Measurements from ENCODE around the gene DNAJC22. TPM values are rescaled to one million over a fixed set of nuclear protein-coding genes. Genes with fewer than 3 reads are reported as not detected.

The DNAJC22 gene
- not detected in 2 replicates for polyA plus RNA-seq

DNA sequence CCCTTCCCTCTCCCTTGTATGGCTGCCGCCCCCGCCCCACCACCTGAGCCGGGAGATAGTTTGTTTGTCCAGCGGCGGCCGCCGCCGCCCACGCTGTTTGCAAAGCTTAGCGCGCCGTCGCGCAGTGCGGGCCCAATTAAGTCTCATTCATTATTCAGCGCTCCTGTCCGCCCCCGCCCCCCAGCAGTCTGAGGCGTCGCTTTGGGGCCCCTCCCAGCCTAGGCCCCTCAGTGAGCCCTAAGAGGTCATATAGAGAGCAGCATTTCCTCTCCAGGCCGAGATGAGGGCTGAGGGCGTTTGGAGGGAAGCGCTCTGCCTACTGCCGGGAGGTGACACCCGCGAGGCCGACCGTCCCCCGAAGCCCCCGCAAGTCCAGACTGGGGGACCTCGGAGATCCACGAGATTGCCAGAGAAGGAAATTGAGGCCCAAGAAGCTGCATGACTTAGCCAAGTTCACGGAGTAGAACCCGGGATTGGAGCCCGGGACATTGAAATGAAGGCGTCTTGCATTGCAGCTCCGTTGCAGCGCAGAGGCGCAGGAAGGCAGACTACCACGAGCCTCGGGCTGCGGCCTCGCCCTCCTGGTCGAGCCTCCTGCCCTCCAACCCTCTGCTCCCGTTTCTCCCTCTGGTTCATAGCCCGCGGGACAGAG lies at the start of gene DNAJC22:
DNAJC22 (plus strand) TSS at position 230 of the 652 bp plus-strand sequence. CDS start 1,985 bp downstream, outside the sequence.

DNA sequence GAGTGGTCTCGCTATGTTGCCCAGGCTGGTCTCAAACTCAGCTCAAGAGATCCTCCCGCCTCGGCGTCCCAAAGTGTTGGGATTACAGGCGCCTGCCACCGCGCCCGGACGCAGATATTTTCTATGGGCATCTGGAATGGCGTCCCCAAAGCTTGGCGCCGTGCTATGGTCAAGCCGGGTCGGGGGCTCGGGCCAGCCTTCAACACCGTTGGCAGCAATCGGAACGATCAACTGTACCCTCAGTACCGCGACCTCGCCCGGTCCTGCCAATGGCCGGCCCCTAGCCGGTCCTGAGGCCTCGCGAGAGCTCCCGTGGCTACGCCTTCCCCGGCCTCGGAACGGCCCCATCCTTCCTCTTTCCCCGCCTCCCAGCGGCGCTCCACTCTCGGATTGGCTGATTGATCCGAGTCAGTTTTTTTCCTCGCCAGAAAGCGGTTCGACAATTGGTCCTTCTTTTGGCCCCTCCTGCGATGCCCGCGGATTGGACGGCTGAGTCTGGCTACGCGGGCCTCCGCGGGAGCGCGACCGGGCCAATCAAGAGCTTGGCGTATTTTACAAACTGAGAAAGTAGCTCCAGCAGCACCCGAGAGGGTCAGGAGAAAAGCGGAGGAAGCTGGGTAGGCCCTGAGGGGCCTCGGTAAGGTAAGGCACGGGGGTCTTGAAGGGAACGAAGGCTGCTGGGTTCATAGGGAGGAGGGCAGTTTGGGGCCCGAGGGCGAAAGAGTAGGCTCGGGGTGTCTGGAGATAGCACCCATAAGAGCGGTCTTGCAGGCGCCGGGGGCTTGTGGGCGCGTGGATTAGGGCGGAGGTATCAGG lies 23.8 kb upstream of the DNAJC22 start, which contains the start of gene TROAP:
TROAP (plus strand) TSS at position 548 of the 816 bp plus-strand sequence. CDS start 354 bp downstream, outside the sequence.

DNA sequence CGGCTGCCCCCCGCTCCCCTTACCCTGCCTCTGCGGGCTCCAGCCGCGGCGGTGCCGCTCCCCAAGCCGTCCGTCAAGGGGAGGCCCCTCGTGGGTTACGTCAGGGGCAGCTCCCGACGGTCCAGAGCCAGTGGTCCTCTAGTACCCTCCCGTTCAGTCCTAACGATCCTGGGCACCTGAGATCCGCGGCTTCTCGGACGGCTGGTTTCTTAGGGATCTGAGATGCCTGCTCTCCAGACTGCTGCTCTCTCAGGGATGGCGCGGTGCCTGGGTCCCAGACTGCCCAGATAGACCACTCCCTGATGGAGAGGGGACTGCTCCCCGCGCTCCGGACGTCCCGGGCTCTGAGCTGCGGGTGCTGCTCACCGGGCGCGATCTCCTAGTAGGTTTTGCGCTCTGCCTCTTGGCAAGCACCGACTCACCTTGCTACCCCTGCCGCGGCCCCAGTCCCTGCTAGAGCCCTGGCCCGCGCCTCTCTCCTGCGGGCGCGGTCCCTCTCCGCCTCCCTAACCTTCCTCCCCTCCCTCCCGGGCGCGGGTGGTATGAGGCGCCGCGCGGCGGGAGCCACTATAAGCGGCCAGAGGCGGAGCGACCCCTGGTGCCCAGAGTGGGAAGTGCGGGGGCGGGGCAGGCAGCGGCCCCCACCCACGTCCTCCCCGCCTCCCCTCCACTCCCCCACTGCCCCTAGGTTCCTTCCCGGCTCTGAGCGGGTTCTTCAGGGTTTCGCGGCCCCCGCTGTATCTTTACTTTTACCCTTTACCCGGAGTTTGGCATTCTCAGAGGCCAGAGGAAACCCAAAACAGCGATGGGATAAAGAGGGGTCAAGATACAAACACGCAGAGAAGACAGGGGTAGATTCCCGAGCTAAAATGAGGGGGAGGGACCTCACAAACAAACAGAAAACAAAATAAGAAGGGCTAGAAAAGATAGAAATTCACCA lies 9.8 kb upstream of the DNAJC22 start, which contains the start of gene C1QL4:
C1QL4 (minus strand) TSS at position 544 of the 940 bp plus-strand sequence. CDS start 711 bp downstream, outside the sequence.

DNA sequence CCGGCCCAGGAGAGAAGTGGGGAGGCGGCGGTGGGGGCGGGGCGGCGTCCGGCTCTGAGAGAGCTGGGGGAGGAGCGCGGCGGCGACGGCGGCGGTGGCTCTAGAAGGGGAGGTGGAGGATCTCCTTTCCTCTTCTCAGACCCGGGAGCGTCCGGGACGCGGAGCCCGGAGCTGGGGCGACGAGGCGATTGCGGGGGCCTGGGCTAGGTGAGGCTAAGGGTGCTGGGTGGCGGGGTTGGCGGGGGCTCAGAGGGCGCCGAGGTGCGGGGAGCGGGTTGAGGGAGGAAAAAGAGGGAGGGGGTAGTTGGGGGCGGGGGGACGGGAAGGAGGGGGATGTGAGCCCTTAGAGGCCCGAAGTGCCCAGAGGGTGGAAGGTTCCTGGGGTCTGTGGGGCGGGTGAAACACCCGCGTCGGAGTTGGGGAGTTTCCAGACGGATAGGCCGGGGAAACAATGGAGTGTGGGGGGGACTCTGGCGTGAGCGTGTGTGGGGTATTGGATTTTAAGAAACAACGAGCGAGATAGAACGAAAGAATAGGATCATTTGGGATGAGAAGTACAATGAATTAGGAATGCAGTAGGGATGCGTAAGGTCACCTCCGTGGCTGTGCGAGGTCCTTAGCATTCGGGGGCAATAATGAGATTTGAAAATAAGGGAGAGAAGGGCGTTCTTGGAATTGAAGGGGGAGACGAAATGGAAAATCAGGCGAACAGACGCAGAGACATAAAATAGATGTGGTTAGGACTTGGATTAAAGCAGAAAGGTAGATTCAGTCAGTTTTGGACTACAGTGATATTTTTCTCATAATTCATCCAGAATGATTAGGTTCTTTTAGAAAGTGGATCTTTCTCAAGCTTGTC lies 20.9 kb downstream of the DNAJC22 start, which contains the start of gene SPATS2:
SPATS2 (plus strand) TSS at position 82 of the 859 bp plus-strand sequence. CDS start 93,551 bp downstream, outside the sequence.

Other genes starting within 250 kb of the DNAJC22 start
- gene LMBR1L, start 236.0 kb upstream of the DNAJC22 start, polyA plus RNA-seq, result 3.4 and 4.5 TPM in 2 replicates
- 632 and 963 TPM in 2 replicates for gene TUBA1B, start 215.5 kb upstream of the DNAJC22 start, polyA plus RNA-seq
- gene TUBA1A, start 157.8 kb upstream of the DNAJC22 start, polyA plus RNA-seq, result 353 and 569 TPM in 2 replicates
- 1.0 and 2.8 TPM in 2 replicates for gene TUBA1C, start 81.8 kb upstream of the DNAJC22 start, polyA plus RNA-seq
- not detected in 2 replicates for gene PRPH, start 51.7 kb upstream of the DNAJC22 start, polyA plus RNA-seq
- not detected in 2 replicates for gene TROAP, start 23.6 kb upstream of the DNAJC22 start, polyA plus RNA-seq
- not detected in 2 replicates for gene C1QL4, start 9.7 kb upstream of the DNAJC22 start, polyA plus RNA-seq
- gene SPATS2, start 20.6 kb downstream of the DNAJC22 start, polyA plus RNA-seq, result 16.5 and 17.9 TPM in 2 replicates
- 1.3 TPM in 1 of 2 replicates, not detected in the other for gene KCNH3, start 192.1 kb downstream of the DNAJC22 start, polyA plus RNA-seq
- 12.5 and 13.0 TPM in 2 replicates for gene MCRS1, start 221.3 kb downstream of the DNAJC22 start, polyA plus RNA-seq